IPS DF 6.9 (cell line): ENCODE data around the gene FUT3.
"Not testable (repeated sequence)": the region's sequence is repeated elsewhere in the genome, so short reads cannot be mapped to it uniquely, and the experiment has no call there.

ENCODE experiments used
- DNase-seq: peaks from one replicate; pipeline ENCODE4 v3.0.0-alpha.2; 2013; ENCODE audit warnings: low read depth, low spot score
- H3K27ac ChIP-seq: one replicate; pipeline ENCODE4 v1.5.1; 2013; ENCODE audit warnings: low read length, control low read depth
- H3K27me3 ChIP-seq: 2 replicates; pipeline ENCODE4 v1.6.1; 2013; ENCODE audit warnings: mild to moderate bottlenecking, low read length; ENCODE audit not compliant: control insufficient read depth, insufficient read depth
- H3K36me3 ChIP-seq: 2 replicates; pipeline ENCODE4 v1.6.1; 2013; ENCODE audit warnings: low read length; ENCODE audit not compliant: control insufficient read depth, insufficient read depth
- H3K4me1 ChIP-seq: 2 replicates; pipeline ENCODE4 v1.6.1; 2013; ENCODE audit warnings: low read length; ENCODE audit not compliant: control insufficient read depth, insufficient read depth
- H3K4me3 ChIP-seq: 2 replicates; pipeline ENCODE4 v1.5.1; 2013; ENCODE audit warnings: mild to moderate bottlenecking, low read length
- H3K9me3 ChIP-seq: 2 replicates; pipeline ENCODE4 v1.6.1; 2013; ENCODE audit warnings: low read length, inconsistent platforms; ENCODE audit not compliant: control insufficient read depth, insufficient read depth
- WGBS: extraction: QIAGEN DNeasy Blood & Tissue Kit; methylation state at CpG from one replicate; pipeline ENCODE4 v1.1.7; 2013; ENCODE audit warnings: mixed read lengths, missing lambda C conversion rate; ENCODE audit not compliant: insufficient read length, insufficient coverage; 5-methylcytosine and 5-hydroxymethylcytosine counted together

FUT3 gene

GRCh38 chr19:5864725-5865486, 13.7 kb upstream of the FUT3 start:
- no peaks in the 10 kb centered on the region for H3K27me3 ChIP-seq
- no peak overlapping the region for H3K27ac ChIP-seq
- H3K9me3 ChIP-seq: no peaks in the 10 kb centered on the region
- no peak for DNase-seq
- no peaks in the 10 kb centered on the region for H3K36me3 ChIP-seq
- no peak overlapping the region for H3K4me3 ChIP-seq
- H3K4me1 ChIP-seq: no peaks in the 10 kb centered on the region
- WGBS: no CpG with 5 or more reads among the region's 14 CpGs

GRCh38 chr19:5864013-5864720, 12.9 kb upstream of the FUT3 start:
- no peaks in the 10 kb centered on the region for H3K9me3 ChIP-seq
- WGBS: no CpG with 5 or more reads among the region's 9 CpGs
- no peaks in the 10 kb centered on the region for H3K36me3 ChIP-seq
- no peak overlapping the region for H3K4me3 ChIP-seq
- H3K4me1 ChIP-seq: no peaks in the 10 kb centered on the region
- no peaks in the 10 kb centered on the region for H3K27me3 ChIP-seq
- H3K27ac ChIP-seq: no peak overlapping the region
- no peak for DNase-seq

GRCh38 chr19:5863030-5863665, 11.9 kb upstream of the FUT3 start:
- Histone ChIP-seq H3K4me1 (no peaks in the 10 kb centered on the region), H3K4me3 (no peak overlapping the region), H3K27me3 (no peaks in the 10 kb centered on the region), H3K36me3 (no peaks in the 10 kb centered on the region), H3K9me3 (no peaks in the 10 kb centered on the region), H3K27ac (no peak overlapping the region)
- no CpG with 5 or more reads among the region's 11 CpGs for WGBS
- no peak for DNase-seq

- Histone ChIP-seq H3K4me3 (no peak overlapping the region), H3K27me3 (no peaks in the 10 kb centered on the region), H3K4me1 (no peaks in the 10 kb centered on the region), H3K9me3 (no peaks in the 10 kb centered on the region; the same call in 1 of the 2 replicates), H3K27ac (no peak overlapping the region), H3K36me3 (no peaks in the 10 kb centered on the region)
- no peak for DNase-seq
- 96% methylated on average over 2 of the region's 18 CpGs for WGBS
These were observed 6.2 kb upstream of the FUT3 start for GRCh38 chr19:5857203-5858081.

GRCh38 chr19:5855151-5855550, 3.9 kb upstream of the FUT3 start:
- not testable (repeated sequence) for H3K4me1 ChIP-seq, DNase-seq, H3K9me3 ChIP-seq, H3K36me3 ChIP-seq, H3K27ac ChIP-seq, H3K4me3 ChIP-seq, H3K27me3 ChIP-seq
- no CpG with 5 or more reads among the region's 9 CpGs for WGBS

GRCh38 chr19:5854121-5854520, 2.9 kb upstream of the FUT3 start:
- H3K9me3 ChIP-seq, H3K27me3 ChIP-seq, H3K4me1 ChIP-seq, H3K4me3 ChIP-seq, DNase-seq, H3K27ac ChIP-seq, H3K36me3 ChIP-seq: not testable (repeated sequence)
- no CpG with 5 or more reads among the region's 10 CpGs for WGBS

- Histone ChIP-seq H3K27me3 (no peaks in the 10 kb centered on the region), H3K27ac (no peak overlapping the region), H3K4me1 (no peaks in the 10 kb centered on the region), H3K9me3 (no peaks in the 10 kb centered on the region), H3K36me3 (no peaks in the 10 kb centered on the region), H3K4me3 (no peak overlapping the region)
- DNase-seq: no peak
- WGBS: no CpG with 5 or more reads among the region's 5 CpGs
These were observed 431 bp downstream of the FUT3 start for GRCh38 chr19:5850743-5851293.

GRCh38 chr19:5850189-5850588, 1.1 kb downstream of the FUT3 start:
- Histone ChIP-seq H3K4me3 (no peak overlapping the region), H3K9me3 (no peaks in the 10 kb centered on the region), H3K27ac (no peak overlapping the region), H3K36me3 (no peaks in the 10 kb centered on the region), H3K27me3 (no peaks in the 10 kb centered on the region), H3K4me1 (no peaks in the 10 kb centered on the region)
- no CpG with 5 or more reads among the region's 6 CpGs for WGBS
- no peak for DNase-seq

- H3K4me3 ChIP-seq, H3K27ac ChIP-seq, H3K36me3 ChIP-seq, H3K4me1 ChIP-seq, H3K9me3 ChIP-seq, H3K27me3 ChIP-seq, DNase-seq: not testable (repeated sequence)
- WGBS: no CpG with 5 or more reads among the region's 5 CpGs
These were observed 2.6 kb downstream of the FUT3 start for GRCh38 chr19:5848621-5849020.

- WGBS: no CpG with 5 or more reads among the region's 10 CpGs
- H3K9me3 ChIP-seq, H3K4me3 ChIP-seq, H3K36me3 ChIP-seq, H3K27ac ChIP-seq, H3K27me3 ChIP-seq, DNase-seq, H3K4me1 ChIP-seq: not testable (repeated sequence)
These were observed 3.4 kb downstream of the FUT3 start for GRCh38 chr19:5847846-5848245.
